IPS DF 6.9 (cell line): Measurements from ENCODE around the gene RFC3.

Source experiments
- DNase-seq: peaks from one replicate; pipeline ENCODE4 v3.0.0-alpha.2; 2013; ENCODE audit warnings: low read depth, low spot score
- H3K27ac ChIP-seq: one replicate; pipeline ENCODE4 v1.5.1; 2013; ENCODE audit warnings: low read length, control low read depth
- H3K27me3 ChIP-seq: 2 replicates; pipeline ENCODE4 v1.6.1; 2013; ENCODE audit warnings: mild to moderate bottlenecking, low read length; ENCODE audit not compliant: control insufficient read depth, insufficient read depth
- H3K36me3 ChIP-seq: 2 replicates; pipeline ENCODE4 v1.6.1; 2013; ENCODE audit warnings: low read length; ENCODE audit not compliant: control insufficient read depth, insufficient read depth
- H3K4me1 ChIP-seq: 2 replicates; pipeline ENCODE4 v1.6.1; 2013; ENCODE audit warnings: low read length; ENCODE audit not compliant: control insufficient read depth, insufficient read depth
- H3K4me3 ChIP-seq: 2 replicates; pipeline ENCODE4 v1.5.1; 2013; ENCODE audit warnings: mild to moderate bottlenecking, low read length
- H3K9me3 ChIP-seq: 2 replicates; pipeline ENCODE4 v1.6.1; 2013; ENCODE audit warnings: low read length, inconsistent platforms; ENCODE audit not compliant: control insufficient read depth, insufficient read depth
- WGBS: extraction: QIAGEN DNeasy Blood & Tissue Kit; methylation state at CpG from one replicate; pipeline ENCODE4 v1.1.7; 2013; ENCODE audit warnings: mixed read lengths, missing lambda C conversion rate; ENCODE audit not compliant: insufficient read length, insufficient coverage; 5-methylcytosine and 5-hydroxymethylcytosine counted together

RFC3 gene

GRCh38 chr13:33840402-33840801, 22.5 kb downstream of the RFC3 start:
- H3K36me3 ChIP-seq, result peaks cover 2% of the 10 kb centered on the region; the same call in 1 of the 2 replicates
- H3K9me3 ChIP-seq, result no peaks in the 10 kb centered on the region
- H3K27me3 ChIP-seq, result no peaks in the 10 kb centered on the region
- no peak overlapping the region for H3K4me3 ChIP-seq
- no peak overlapping the region for H3K27ac ChIP-seq
- DNase-seq, result no peak
- no peaks in the 10 kb centered on the region for H3K4me1 ChIP-seq
- WGBS, result no CpG with 5 or more reads among the region's 1 CpG

- H3K9me3 ChIP-seq, result no peaks in the 10 kb centered on the region
- no peaks in the 10 kb centered on the region for H3K4me1 ChIP-seq
- H3K27me3 ChIP-seq, result no peaks in the 10 kb centered on the region
- H3K4me3 ChIP-seq, result no peak overlapping the region
- no peak overlapping the region for H3K27ac ChIP-seq
- DNase-seq, result no peak
- H3K36me3 ChIP-seq, result peaks cover 4% of the 10 kb centered on the region; the same call in 1 of the 2 replicates
- no CpG with 5 or more reads among the region's 4 CpGs for WGBS
These were observed 24.3 kb downstream of the RFC3 start for GRCh38 chr13:33842207-33842606.

GRCh38 chr13:33842986-33843385, 25.0 kb downstream of the RFC3 start:
- Histone ChIP-seq H3K4me3 (no peak overlapping the region), H3K9me3 (no peaks in the 10 kb centered on the region), H3K27ac (no peak overlapping the region), H3K27me3 (no peaks in the 10 kb centered on the region), H3K36me3 (peaks cover 4% of the 10 kb centered on the region; the same call in 1 of the 2 replicates), H3K4me1 (no peaks in the 10 kb centered on the region)
- DNase-seq, result no peak

- Histone ChIP-seq H3K27me3 (no peaks in the 10 kb centered on the region), H3K27ac (no peak overlapping the region), H3K36me3 (peaks cover 4% of the 10 kb centered on the region; the same call in 1 of the 2 replicates), H3K9me3 (no peaks in the 10 kb centered on the region), H3K4me1 (no peaks in the 10 kb centered on the region), H3K4me3 (no peak overlapping the region)
- no peak for DNase-seq
These were observed 27.8 kb downstream of the RFC3 start for GRCh38 chr13:33845572-33846302.

- Histone ChIP-seq H3K36me3 (peaks cover 4% of the 10 kb centered on the region; the same call in 1 of the 2 replicates), H3K4me1 (no peaks in the 10 kb centered on the region), H3K27ac (no peak overlapping the region), H3K4me3 (no peak overlapping the region), H3K27me3 (no peaks in the 10 kb centered on the region), H3K9me3 (no peaks in the 10 kb centered on the region)
- WGBS, result no CpG with 5 or more reads among the region's 10 CpGs
- no peak for DNase-seq
These were observed 28.5 kb downstream of the RFC3 start for GRCh38 chr13:33846303-33847062.

- peaks cover 4% of the 10 kb centered on the region; the same call in 1 of the 2 replicates for H3K36me3 ChIP-seq
These were observed 31.3 kb downstream of the RFC3 start for GRCh38 chr13:33849211-33849610.

GRCh38 chr13:33855371-33855895, 37.5 kb downstream of the RFC3 start:
- Histone ChIP-seq H3K4me1 (no peaks in the 10 kb centered on the region), H3K9me3 (no peaks in the 10 kb centered on the region), H3K27ac (no peak overlapping the region), H3K27me3 (no peaks in the 10 kb centered on the region), H3K36me3 (no peaks in the 10 kb centered on the region), H3K4me3 (no peak overlapping the region)
- no CpG with 5 or more reads among the region's 3 CpGs for WGBS
- no peak for DNase-seq

More at GRCh38 chr13:33849211-33849610, 31.3 kb downstream of the RFC3 start:
- Histone ChIP-seq H3K4me3 (no peak overlapping the region), H3K27ac (no peak overlapping the region), H3K4me1 (no peaks in the 10 kb centered on the region), H3K27me3 (no peaks in the 10 kb centered on the region), H3K9me3 (no peaks in the 10 kb centered on the region)
- DNase-seq, result no peak

- DNase-seq, result no peak
- Histone ChIP-seq H3K27me3 (no peaks in the 10 kb centered on the region), H3K27ac (no peak overlapping the region), H3K9me3 (no peaks in the 10 kb centered on the region), H3K36me3 (no peaks in the 10 kb centered on the region; the same call in 1 of the 2 replicates), H3K4me1 (no peaks in the 10 kb centered on the region), H3K4me3 (no peak overlapping the region)
- WGBS, result no CpG with 5 or more reads among the region's 1 CpG
These were observed 41.8 kb downstream of the RFC3 start for GRCh38 chr13:33859691-33860303.

- Histone ChIP-seq H3K4me1 (no peaks in the 10 kb centered on the region), H3K27ac (no peak overlapping the region), H3K4me3 (no peak overlapping the region), H3K27me3 (no peaks in the 10 kb centered on the region), H3K9me3 (no peaks in the 10 kb centered on the region), H3K36me3 (no peaks in the 10 kb centered on the region; the same call in 1 of the 2 replicates)
- WGBS, result no CpG with 5 or more reads among the region's 9 CpGs
- no peak for DNase-seq
These were observed 42.6 kb downstream of the RFC3 start for GRCh38 chr13:33860526-33860925.

- H3K4me3 ChIP-seq, result no peak overlapping the region
- H3K4me1 ChIP-seq, result no peaks in the 10 kb centered on the region
- no peak overlapping the region for H3K27ac ChIP-seq
- no peaks in the 10 kb centered on the region; the same call in 1 of the 2 replicates for H3K36me3 ChIP-seq
- no peak for DNase-seq
- no peaks in the 10 kb centered on the region for H3K9me3 ChIP-seq
- no peaks in the 10 kb centered on the region for H3K27me3 ChIP-seq
- no CpG with 5 or more reads among the region's 5 CpGs for WGBS
These were observed 44.1 kb downstream of the RFC3 start for GRCh38 chr13:33862016-33862415.
